Stimulated activated CD8-positive, alpha-beta memory T cell treated with anti-CD3 and anti-CD28 coated beads, Interleukin-12 subunit alpha, Interleukin-12 subunit beta, amount 100 ng/mL, for 24 hours (primary cell): Measurements from ENCODE around the gene GATB.

Experiments used
- DNase-seq: peaks from one replicate; pipeline ENCODE4 v3.0.0-alpha.2; 2020; ENCODE audit errors: extremely low read depth

The GATB gene

DNA sequence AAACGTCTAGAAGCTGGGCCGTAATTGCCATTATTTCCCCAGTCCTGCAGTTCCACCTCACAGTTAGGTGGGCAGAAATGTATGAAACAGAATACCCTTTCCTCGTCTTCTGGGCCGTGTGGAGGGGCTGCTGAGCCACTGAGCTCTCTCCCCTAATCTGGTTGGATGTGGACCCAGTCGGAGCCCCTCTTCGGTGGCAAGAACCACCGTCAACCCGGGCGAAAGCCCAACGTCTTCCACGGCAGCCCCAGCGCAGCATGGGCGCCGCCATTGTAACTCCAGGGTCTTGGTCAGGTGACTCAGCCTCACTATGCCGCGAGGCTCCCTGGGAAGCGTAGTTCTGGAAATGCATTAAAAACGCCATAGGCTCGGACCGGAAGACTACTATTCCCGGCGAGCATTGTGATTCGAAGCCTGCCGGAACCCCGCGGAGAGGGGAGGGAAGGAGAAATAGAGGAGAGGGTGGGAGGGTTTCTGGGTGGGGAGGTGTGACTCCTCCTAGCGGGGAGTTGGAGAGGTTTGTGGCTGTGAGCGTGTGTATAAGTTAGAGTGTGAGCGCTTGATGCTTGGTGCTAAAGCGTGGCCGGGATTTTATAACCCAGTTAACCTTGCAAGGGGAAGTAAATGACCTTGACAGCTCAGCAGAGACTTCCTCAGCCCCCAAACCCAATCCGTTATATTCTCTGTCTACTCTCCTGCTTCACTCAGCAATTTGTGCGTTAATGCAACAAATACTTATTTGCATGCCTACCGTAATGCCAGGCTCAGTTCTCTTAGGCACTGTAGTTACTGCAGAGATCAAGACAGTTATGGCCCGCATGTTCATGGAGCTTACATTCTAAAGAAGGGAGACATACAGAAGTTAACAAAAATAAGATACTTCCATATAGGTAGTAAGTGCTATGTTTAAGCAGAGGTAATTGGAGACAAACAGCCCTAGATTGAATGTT is at the start of gene GATB:
GATB (minus strand) TSS at position 296 of the 950 bp plus-strand sequence; CDS start at position 271, 25 bp downstream.
- peak; percentile 79 for DNase-seq

- DNase-seq: no peak
Observed at GRCh38 chr4:151810476-151810875, 49.7 kb upstream of the GATB start.

GRCh38 chr4:151809716-151810115 is 48.9 kb upstream of the GATB start:
- no peak for DNase-seq

DNA sequence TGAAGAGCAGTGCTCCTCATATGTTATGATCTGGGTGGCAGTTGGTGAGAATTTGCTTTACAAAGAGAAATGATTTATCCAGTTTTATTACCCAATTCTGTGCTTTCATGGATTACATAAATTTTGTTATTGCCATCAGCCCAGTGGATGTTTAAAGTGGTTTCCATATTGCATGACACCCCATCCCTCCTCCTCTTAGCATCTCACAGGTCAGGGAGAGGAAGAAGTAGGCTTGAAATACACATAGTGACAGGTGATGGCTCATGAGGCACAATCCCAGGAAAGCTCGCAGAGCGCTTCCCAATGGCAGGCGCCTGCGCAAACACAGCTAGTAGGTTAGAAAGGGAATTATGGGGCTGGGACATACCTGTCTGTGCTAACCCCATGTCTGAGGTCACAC is 47.7 kb upstream of the GATB start:
- no peak for DNase-seq

DNA sequence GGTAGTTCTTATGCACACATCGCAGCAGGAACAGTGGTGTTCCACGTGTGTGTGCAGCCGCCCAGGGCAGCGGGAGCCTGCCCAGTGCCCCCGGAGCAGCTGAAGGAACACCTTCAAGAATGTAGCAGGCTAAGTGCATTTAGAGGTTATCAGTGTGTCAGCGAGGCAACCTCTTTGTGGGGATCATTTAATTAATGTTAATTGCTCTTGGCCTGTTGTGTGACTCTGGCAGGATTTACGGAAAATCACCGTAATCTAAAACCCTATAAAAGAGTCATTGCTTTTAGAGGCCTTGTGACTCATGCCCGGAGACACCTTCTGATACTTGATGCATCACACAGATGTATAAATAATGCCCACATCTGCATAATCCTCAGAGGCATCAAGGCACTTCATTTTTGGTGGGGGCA is 47.3 kb upstream of the GATB start:
- no peak for DNase-seq

- DNase-seq: no peak
Observed at GRCh38 chr4:151807220-151807619, 46.4 kb upstream of the GATB start.

GRCh38 chr4:151806511-151806927 is 45.7 kb upstream of the GATB start:
- DNase-seq: no peak

DNA sequence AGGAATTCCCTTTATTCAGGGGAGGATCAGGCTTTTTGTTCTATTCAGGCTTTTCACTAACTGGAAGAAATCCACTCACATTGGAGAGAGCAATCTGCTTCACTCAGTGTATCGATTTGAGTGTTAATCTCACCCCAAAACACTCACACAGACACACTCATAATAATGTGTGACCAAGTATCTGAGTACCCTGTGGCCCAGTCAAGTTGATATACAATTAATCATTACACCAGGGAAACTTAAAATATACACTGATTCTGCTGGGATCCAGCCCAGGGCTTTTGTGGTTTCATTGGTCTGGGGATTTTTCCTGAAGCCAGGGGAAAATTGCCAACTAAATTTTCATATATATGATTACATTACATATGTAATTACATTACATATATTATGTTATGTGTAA is 44.0 kb upstream of the GATB start:
- DNase-seq: no peak

GRCh38 chr4:151804086-151804630 is 43.4 kb upstream of the GATB start:
- no peak for DNase-seq

DNA sequence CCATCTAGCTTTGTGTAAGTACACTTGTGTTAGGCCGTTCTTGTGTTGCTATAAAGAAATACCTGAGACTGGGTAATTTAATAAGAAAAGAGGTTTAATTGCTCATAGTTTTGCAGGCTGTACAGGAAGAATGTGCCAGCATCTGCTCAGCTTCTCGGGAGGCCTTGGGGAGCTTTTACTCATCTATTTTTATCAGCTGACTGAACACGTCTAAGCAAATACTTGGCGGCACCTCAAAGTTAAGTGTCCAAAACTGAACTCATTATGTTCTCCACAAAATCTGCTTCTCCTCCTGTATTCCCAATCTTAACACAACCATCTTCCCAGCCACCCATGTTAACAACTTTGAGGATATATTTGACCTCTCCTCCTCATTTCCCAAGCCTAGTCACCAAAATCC is 42.4 kb upstream of the GATB start:
- DNase-seq: no peak

DNA sequence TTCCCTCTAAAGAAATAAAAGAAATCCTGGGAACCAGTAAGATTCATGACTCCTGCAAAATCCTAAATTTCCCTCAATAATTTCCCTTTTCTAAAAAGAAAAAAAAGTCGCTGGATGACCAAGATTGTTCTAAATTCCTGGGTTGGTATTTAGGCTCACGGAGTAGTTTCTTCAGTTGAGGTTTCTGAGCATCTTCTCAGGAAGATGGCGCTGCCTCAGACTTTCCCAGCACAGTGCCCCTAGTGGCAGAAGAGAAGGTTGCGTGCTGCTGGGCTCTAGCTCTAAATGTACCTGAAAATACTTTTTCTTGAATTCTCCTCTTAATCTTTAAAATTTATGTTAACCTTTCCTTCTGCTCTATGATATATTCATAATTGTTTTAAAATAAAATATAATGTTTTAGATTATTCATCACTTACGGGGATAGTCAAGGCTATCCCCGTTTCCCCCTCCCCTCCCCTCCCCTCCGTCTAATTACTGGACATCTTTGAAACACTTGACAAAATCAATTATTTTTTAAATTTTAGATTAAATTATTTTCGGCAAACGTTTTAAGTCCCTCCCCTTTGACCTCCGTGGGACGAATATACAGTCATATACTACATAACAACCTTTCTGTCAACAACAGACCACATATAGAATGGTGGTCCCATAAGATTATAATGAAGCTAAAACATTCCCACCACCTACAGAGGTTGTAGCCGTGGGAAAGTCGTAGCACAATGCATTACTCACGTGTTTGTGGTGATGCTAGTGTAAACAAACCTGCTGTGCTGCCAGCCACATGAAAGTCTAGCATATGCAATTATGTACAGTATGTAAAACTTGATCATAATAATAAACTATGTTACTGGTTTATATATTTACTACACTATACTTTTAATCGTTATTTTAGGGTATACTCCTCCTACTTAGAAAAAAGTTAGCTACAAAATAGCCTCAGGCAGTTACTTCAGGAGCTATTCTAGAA is 41.0 kb upstream of the GATB start:
- DNase-seq: peak; percentile 16

DNA sequence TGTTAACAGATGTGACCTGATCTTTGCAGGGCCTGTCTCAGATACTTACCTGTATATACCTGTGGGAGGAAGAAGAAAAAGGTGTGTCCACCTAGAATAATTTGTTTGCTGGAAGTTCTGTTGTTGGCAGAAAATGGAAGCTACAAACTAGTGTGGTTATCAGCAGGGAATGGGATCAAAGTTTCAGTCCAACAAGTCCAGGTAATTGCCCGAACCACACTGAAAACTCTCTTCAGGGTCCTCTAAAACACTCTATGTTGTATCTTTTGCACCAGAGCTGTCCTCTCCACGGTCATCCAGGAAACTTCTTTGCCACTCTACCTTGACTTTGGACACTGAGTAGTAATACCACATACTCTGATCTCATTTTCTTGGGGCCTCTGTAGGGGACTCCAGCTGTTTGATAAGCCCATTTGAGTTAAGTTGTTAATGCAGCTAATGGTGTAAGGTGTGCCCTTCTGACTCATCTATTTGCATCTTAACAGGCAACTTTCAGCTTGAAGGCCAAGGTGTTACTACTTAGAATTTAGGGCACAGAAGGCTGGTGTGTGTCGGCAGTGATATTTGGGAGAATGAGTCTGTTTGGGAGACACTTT is 38.7 kb upstream of the GATB start:
- no peak for DNase-seq

GRCh38 chr4:151798678-151799416 is 38.0 kb upstream of the GATB start:
- no peak for DNase-seq

GRCh38 chr4:151797853-151798252 is 37.0 kb upstream of the GATB start:
- no peak for DNase-seq

DNA sequence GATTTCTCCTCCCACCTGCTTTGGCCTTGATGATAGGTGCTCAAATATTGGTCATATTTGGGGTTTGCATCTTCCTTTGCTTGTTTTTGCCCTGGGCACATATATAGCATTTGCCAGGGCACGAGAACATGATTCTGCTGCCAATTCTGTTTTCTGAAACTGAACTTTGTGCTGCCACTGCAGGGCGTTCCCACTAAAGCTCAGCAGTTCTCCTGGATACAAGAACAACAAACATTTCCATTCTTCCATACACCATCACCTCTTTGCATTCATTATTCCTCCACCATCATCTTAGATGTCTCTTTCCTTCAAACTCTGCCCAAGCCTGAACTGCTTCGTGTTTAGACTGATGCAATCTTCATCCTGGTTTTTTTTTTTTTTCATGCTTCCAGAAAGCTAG is 36.3 kb upstream of the GATB start:
- DNase-seq: no peak

DNA sequence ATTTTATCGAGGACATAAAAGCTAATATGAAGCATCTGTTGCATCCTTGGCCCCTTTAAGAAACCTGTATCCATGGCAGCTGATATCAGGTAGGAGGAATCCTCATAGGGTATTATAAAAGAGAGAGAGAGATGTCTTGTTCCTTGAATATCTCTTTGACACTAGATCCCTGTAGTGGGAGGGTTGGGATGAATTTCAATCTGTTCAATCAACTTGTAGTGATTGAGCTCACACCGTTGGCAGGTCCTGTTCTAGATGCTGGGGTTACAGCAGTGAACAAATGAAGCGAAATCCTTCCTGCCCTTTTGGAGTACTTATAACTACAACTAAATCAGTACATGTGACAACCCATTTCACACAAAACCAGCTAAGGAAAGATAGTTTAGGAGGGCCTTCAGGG is 35.3 kb upstream of the GATB start:
- no peak for DNase-seq

DNA sequence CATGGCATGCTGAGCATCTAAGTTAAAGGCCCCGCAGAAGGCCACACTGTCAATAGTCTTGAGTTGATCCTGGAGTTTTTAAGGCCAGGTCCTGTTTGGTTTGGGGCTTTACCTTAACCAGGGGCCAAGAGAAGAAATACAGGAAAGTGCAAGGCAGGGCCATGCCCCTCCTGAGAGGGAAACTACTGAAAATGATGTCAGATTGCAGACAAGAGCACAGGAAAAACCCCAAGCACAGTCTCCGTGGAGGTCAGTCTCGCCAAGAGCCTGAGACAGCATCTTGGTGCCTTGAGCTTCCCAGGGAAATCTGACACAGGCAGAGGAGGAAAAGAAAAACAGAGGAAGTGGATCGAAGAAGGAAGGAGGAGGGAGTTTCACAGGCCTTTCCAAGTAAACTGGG is 32.2 kb upstream of the GATB start:
- DNase-seq: no peak

GRCh38 chr4:151792530-151792929 is 31.7 kb upstream of the GATB start:
- no peak for DNase-seq

- DNase-seq: no peak
Observed at GRCh38 chr4:151788021-151788420, 27.2 kb upstream of the GATB start.

GRCh38 chr4:151786158-151786495 is 25.3 kb upstream of the GATB start:
- no peak for DNase-seq

DNA sequence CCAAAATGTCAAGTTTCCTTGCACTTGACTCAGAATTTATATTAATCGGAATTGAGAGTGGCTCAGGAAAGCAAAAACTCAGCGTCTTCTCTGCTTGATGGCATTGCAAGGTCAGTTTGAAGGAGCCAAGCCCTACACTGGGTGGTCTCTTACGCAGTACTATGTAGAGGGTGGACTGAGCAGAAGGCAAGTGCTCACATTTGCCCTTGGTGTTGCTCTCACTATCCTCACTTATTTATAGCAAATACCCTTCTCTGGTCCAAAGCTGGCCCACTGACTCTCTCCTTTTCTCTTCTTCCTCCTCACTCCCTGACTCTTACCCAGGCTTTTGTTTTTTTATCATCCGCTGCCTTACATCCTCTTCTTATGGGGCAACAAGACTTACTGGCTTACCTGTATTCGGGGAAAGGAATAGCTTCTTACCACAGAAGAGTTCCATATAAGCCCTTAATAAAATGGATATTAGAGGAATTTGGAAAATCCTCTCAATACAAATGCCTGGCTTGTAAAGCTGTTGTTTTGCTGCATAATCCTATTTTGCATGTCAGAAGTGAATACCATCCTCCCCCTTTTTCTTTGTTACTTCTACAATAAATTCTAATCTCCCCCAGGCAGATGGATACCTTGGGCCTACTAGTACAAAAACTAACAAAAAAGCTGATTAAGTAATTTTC is 24.8 kb upstream of the GATB start:
- DNase-seq: no peak
